MM.1S (cell line): ENCODE results near the gene GAK.

Source experiments
- DNase-seq: peaks from one replicate; pipeline ENCODE4 v3.0.0-alpha.2; 2015
- H2AFZ ChIP-seq: fragments of 300-600 bp; sonication (generic); 2 replicates; pipeline ENCODE4 v1.6.0; 2016; ENCODE audit warnings: antibody characterized with exemption, low read length
- H3F3A ChIP-seq: fragments of 300-600 bp; sonication (generic); 2 replicates; pipeline ENCODE4 v1.6.1; 2016; ENCODE audit warnings: mild to moderate bottlenecking, antibody characterized with exemption, low read length, moderate library complexity, mixed read lengths; ENCODE audit not compliant: insufficient read depth
- H3K27ac ChIP-seq: fragments of 300-600 bp; sonication (generic); 2 replicates; pipeline ENCODE4 v1.5.1; 2016; ENCODE audit warnings: mild to moderate bottlenecking, low read length
- H3K27me3 ChIP-seq: fragments of 300-600 bp; sonication (generic); replicated peaks from 2 replicates; pipeline ENCODE4 v1.6.0; 2016; ENCODE audit warnings: low read length; ENCODE audit not compliant: insufficient read depth
- H3K36me3 ChIP-seq: fragments of 300-600 bp; sonication (generic); replicated peaks from 2 replicates; pipeline ENCODE4 v1.6.1; 2016; ENCODE audit warnings: mild to moderate bottlenecking, low read length, mixed read lengths; ENCODE audit not compliant: insufficient read depth
- H3K4me1 ChIP-seq: fragments of 300-600 bp; sonication (generic); 2 replicates; pipeline ENCODE4 v1.6.1; 2016; ENCODE audit warnings: low read length, mixed read lengths
- H3K4me2 ChIP-seq: fragments of 300-600 bp; sonication (generic); 2 replicates; pipeline ENCODE4 v1.6.0; 2016; ENCODE audit warnings: low read depth, low read length
- H3K4me3 ChIP-seq: fragments of 300-600 bp; sonication (generic); 2 replicates; pipeline ENCODE4 v1.5.1; 2016; ENCODE audit warnings: low read length, mixed read lengths
- H3K79me2 ChIP-seq: fragments of 300-600 bp; sonication (generic); 2 replicates; pipeline ENCODE4 v1.6.1; 2016; ENCODE audit warnings: mixed run types, low read length, mixed read lengths
- H3K9ac ChIP-seq: fragments of 300-600 bp; sonication (generic); 2 replicates; pipeline ENCODE4 v1.6.1; 2016; ENCODE audit warnings: low read length, mixed read lengths
- H3K9me2 ChIP-seq: fragments of 300-600 bp; sonication (generic); replicated peaks from 2 replicates; pipeline ENCODE4 v1.6.1; 2016; ENCODE audit warnings: mild to moderate bottlenecking, low read length, mixed read lengths; ENCODE audit not compliant: insufficient read depth
- H3K9me3 ChIP-seq: fragments of 300-600 bp; sonication (generic); replicated peaks from 2 replicates; pipeline ENCODE4 v1.6.1; 2016; ENCODE audit warnings: mild to moderate bottlenecking, low read length, mixed read lengths; ENCODE audit not compliant: insufficient read depth
- H4K20me1 ChIP-seq: fragments of 300-600 bp; sonication (generic); 2 replicates; pipeline ENCODE4 v1.6.1; 2016; ENCODE audit warnings: mild to moderate bottlenecking, low read length, moderate library complexity, mixed read lengths; ENCODE audit not compliant: insufficient read depth
- EZH2 ChIP-seq: fragments of 300-600 bp; sonication (generic); optimal IDR thresholded peaks from 2 replicates; pipeline ENCODE3; 2017; ENCODE audit warnings: low read depth, mild to moderate bottlenecking, antibody characterized with exemption, low read length, mixed read lengths
- EZH2phosphoT487 ChIP-seq: fragments of 300-600 bp; sonication (generic); IDR thresholded peaks from 2 replicates; pipeline ENCODE4 v1.6.1; 2018; ENCODE audit warnings: antibody characterized with exemption, low read length
- TF ChIP-seq, protein P1 (sequence below): fragments of 300-600 bp; sonication (generic); IDR thresholded peaks from 2 replicates; pipeline ENCODE4 v1.5.1; 2016; ENCODE audit warnings: antibody characterized with exemption, low read length, mixed read lengths

GAK gene

DNA sequence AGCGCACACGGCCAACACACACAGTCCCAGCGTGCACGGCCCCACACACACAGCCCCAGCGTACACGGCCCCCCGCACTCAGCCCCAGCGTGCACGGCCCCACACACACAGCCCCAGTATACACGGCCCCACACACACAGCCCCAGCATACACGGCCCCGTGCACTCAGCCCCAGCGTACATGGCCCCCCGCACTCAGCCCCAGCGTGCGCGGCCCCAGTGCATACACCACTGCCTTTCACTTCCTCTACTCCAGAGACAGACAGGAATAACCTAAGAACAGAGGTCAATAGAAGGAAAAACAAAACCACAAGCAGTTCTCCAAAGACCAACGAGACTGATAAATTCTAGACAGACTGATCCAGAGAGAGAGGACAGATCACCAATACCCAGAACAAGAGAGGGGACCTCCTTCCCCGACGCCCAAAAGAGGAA, 17.1 kb downstream of the GAK start:
- no peaks in the 10 kb centered on the region for H3K9me2 ChIP-seq
- no peaks in the 10 kb centered on the region for H3K4me1 ChIP-seq
- no peaks in the 10 kb centered on the region; the same call in 1 of the 2 replicates for H3K36me3 ChIP-seq
- H3K27ac ChIP-seq: no peak overlapping the region
- H3K9me3 ChIP-seq: no peaks in the 10 kb centered on the region
- no peaks in the 10 kb centered on the region for H3F3A ChIP-seq
- H3K9ac ChIP-seq: no peak overlapping the region
- TF ChIP-seq, protein P1, sequence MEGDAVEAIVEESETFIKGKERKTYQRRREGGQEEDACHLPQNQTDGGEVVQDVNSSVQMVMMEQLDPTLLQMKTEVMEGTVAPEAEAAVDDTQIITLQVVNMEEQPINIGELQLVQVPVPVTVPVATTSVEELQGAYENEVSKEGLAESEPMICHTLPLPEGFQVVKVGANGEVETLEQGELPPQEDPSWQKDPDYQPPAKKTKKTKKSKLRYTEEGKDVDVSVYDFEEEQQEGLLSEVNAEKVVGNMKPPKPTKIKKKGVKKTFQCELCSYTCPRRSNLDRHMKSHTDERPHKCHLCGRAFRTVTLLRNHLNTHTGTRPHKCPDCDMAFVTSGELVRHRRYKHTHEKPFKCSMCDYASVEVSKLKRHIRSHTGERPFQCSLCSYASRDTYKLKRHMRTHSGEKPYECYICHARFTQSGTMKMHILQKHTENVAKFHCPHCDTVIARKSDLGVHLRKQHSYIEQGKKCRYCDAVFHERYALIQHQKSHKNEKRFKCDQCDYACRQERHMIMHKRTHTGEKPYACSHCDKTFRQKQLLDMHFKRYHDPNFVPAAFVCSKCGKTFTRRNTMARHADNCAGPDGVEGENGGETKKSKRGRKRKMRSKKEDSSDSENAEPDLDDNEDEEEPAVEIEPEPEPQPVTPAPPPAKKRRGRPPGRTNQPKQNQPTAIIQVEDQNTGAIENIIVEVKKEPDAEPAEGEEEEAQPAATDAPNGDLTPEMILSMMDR: no peak
- TF ChIP-seq EZH2: no peak
- TF ChIP-seq EZH2phosphoT487: no peak
- no peak overlapping the region for H3K4me3 ChIP-seq
- peaks cover 71% of the 10 kb centered on the region for H3K79me2 ChIP-seq
- no peak overlapping the region for H2AFZ ChIP-seq
- no peak for DNase-seq
- no peaks in the 10 kb centered on the region for H3K27me3 ChIP-seq
- 0 out of 2 replicates have a peak, but pooled peaks cover 4% of the 10 kb centered on the region for H4K20me1 ChIP-seq
- no peak overlapping the region for H3K4me2 ChIP-seq

DNA sequence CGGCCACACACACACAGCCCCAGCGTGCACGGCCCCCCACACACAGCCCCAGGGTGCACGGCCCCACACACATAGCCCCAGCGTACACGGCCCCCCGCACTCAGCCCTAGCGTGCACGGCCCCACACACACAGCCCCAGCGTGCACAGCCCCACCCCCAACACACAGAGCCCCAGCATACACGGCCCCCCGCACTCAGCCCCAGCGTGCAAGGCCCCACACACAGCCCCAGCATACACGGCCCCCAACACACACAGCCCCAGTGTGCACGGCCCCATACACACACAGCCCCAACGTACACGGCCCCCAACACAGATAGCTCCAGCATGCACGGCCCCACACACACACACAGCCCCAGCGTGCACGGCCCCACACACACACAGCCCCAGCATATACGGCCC, 17.6 kb downstream of the GAK start:
- Histone ChIP-seq H3K4me3 (no peak overlapping the region), H3K79me2 (peaks cover 66% of the 10 kb centered on the region), H3F3A (no peaks in the 10 kb centered on the region), H3K9me2 (no peaks in the 10 kb centered on the region), H3K27me3 (no peaks in the 10 kb centered on the region), H3K9me3 (no peaks in the 10 kb centered on the region), H3K27ac (no peak overlapping the region), H4K20me1 (0 out of 2 replicates have a peak, but pooled peaks cover 4% of the 10 kb centered on the region), H3K4me2 (no peak overlapping the region), H3K4me1 (no peaks in the 10 kb centered on the region), H3K9ac (no peak overlapping the region), H3K36me3 (no peaks in the 10 kb centered on the region; the same call in 1 of the 2 replicates), H2AFZ (no peak overlapping the region)
- DNase-seq: no peak
- TF ChIP-seq, protein P1: no peak
- TF ChIP-seq EZH2 (no peak), EZH2phosphoT487 (no peak)

DNA sequence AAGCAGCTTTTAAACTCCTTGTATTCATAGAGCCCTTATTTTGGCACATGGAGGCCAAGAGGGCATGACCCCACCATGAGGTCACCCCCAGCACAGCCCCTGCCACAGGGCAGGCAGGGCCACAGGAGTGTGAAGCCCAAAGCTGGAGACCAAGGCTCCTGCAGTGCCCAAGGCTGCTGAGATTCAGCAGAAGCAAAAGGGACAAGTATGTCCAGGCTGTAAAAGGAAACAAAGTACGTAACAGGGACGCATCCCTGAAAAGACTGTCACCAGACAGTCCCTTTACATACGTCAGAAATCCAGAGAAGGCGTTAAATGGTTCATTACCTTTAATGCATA, 18.9 kb downstream of the GAK start:
- Histone ChIP-seq H3K4me1 (no peaks in the 10 kb centered on the region), H3F3A (no peaks in the 10 kb centered on the region), H3K9ac (no peak overlapping the region), H4K20me1 (0 out of 2 replicates have a peak, but pooled peaks cover 4% of the 10 kb centered on the region), H2AFZ (no peak overlapping the region), H3K79me2 (peaks cover 56% of the 10 kb centered on the region), H3K9me3 (no peaks in the 10 kb centered on the region), H3K36me3 (no peaks in the 10 kb centered on the region; the same call in 1 of the 2 replicates), H3K4me2 (no peak overlapping the region), H3K27ac (no peak overlapping the region), H3K27me3 (no peaks in the 10 kb centered on the region), H3K4me3 (no peak overlapping the region), H3K9me2 (no peaks in the 10 kb centered on the region)
- DNase-seq: no peak
- no peak for TF ChIP-seq EZH2phosphoT487
- TF ChIP-seq, protein P1: no peak
